Panc1 (cell line): ENCODE results near the gene ZNF692. TPM values are rescaled to one million over a fixed set of nuclear protein-coding genes. Genes with fewer than 3 reads are reported as not detected.

Experiments used
- ATAC-seq: fragments of 200-7000 bp; cut with Tn5 transposase; 2 replicates; pipeline ENCODE4 v1.9.1; 2020; ENCODE audit warnings: mild to moderate bottlenecking, moderate library complexity
- BruUV-seq: library from RNA; stranded (reverse); fragments of 400-500 nt; replicated peaks from 2 replicates; lab custom pipeline; 2021; lab: Mats Ljungman, UMichigan
- CTCF ChIA-PET: fragments of 300-600 bp; sonication (Branson Sonifier 250); formaldehyde crosslinking; loops from one replicate; lab custom pipeline; 2022; ENCODE audit warnings: antibody characterized with exemption; lab: Charles Lee
- POLR2A ChIA-PET: fragments of 300-600 bp; sonication (Branson Sonifier 250); formaldehyde crosslinking; loops from one replicate; lab custom pipeline; 2022; ENCODE audit warnings: antibody characterized with exemption; lab: Charles Lee
- DNase-seq: peaks from one replicate; pipeline ENCODE4 v3.0.0-alpha.2; 2010; ENCODE audit warnings: low read depth, low spot score
- H3K27ac ChIP-seq: 2 replicates; pipeline ENCODE4 v1.5.1; 2011; ENCODE audit warnings: mild to moderate bottlenecking, low read length, inconsistent platforms
- H3K27me3 ChIP-seq: fragments of 200-500 bp; sonication (Bioruptor generic); 2 replicates; pipeline ENCODE4 v1.6.0; 2014; ENCODE audit warnings: low read length, inconsistent platforms; ENCODE audit not compliant: control insufficient read depth, insufficient read depth
- H3K36me3 ChIP-seq: fragments of 200-500 bp; sonication (Bioruptor generic); 2 replicates; pipeline ENCODE4 v1.5.1; 2014; ENCODE audit warnings: inconsistent platforms, mild to moderate bottlenecking, low read length, moderate library complexity; ENCODE audit not compliant: control insufficient read depth, insufficient read depth
- H3K4me1 ChIP-seq: 2 replicates; pipeline ENCODE4 v1.5.1; 2011; ENCODE audit warnings: inconsistent platforms, mild to moderate bottlenecking, low read length, moderate library complexity; ENCODE audit not compliant: control insufficient read depth, insufficient read depth
- H3K4me3 ChIP-seq, 2 experiments: 2 replicates each; pipeline ENCODE4 v1.5.1; 2011 to 2012; ENCODE audit warnings: low read depth in 2 of 2, low read length in 2 of 2, mild to moderate bottlenecking in 2 of 2, inconsistent platforms in 1 of 2, moderate library complexity in 1 of 2
- H3K9me3 ChIP-seq: fragments of 200-500 bp; sonication (Bioruptor generic); 2 replicates; pipeline ENCODE4 v1.5.1; 2014; ENCODE audit warnings: low read depth, mild to moderate bottlenecking, inconsistent platforms, low read length, moderate library complexity; ENCODE audit not compliant: control insufficient read depth, insufficient read depth
- POLR2AphosphoS5 ChIP-seq: IDR thresholded peaks from 2 replicates; pipeline ENCODE4 v1.6.1; 2012; ENCODE audit warnings: mild to moderate bottlenecking, low read depth, low read length, moderate library complexity
- SIN3A ChIP-seq: IDR thresholded peaks from 2 replicates; pipeline ENCODE4 v1.6.1; 2012; ENCODE audit warnings: low read depth, mild to moderate bottlenecking, low read length, moderate library complexity, borderline replicate concordance; ENCODE audit not compliant: insufficient read depth
- TCF7L2 ChIP-seq: IDR thresholded peaks from 2 replicates; pipeline ENCODE4 v1.6.1; 2011; ENCODE audit warnings: mild to moderate bottlenecking, low read depth, low read length, inconsistent platforms
- in situ Hi-C: cut with HindIII; loops from 2 replicates; pipeline ENCODE4 v1.10.0; 2016; ENCODE audit warnings: low sequenced_read_pairs, low pct_unique_long_range_greater_than_20kb
- intact Hi-C: fragments of 100-400 bp; cut with micrococcal nuclease; formaldehyde crosslinking; loops from one replicate; pipeline ENCODE4 v1.10.0; 2022; ENCODE audit not compliant: unreplicated experiment
- total RNA-seq: library from RNA; stranded (reverse); gene quantifications from one replicate; pipeline ENCODE4 v1.2.1, GENCODE V29; 2021; ENCODE audit not compliant: unreplicated experiment
- TF ChIP-seq, protein P1 (sequence below): fragments of 450-650 bp; IDR thresholded peaks from 2 replicates; pipeline ENCODE4 v1.5.1; 2017; ENCODE audit warnings: mild to moderate bottlenecking
- TF ChIP-seq, protein P2 (sequence below), 2 experiments: IDR thresholded peaks; 2 replicates each; pipeline ENCODE4 v1.6.1; 2011 to 2012; ENCODE audit warnings: low read depth in 2 of 2, control low read depth in 1 of 2, low read length in 1 of 2, mild to moderate bottlenecking in 1 of 2, moderate library complexity in 1 of 2; ENCODE audit not compliant: insufficient read depth in 1 of 2

Gene ZNF692
- total RNA-seq, 1 experiment from 2014 or later = 62.3 TPM

DNA sequence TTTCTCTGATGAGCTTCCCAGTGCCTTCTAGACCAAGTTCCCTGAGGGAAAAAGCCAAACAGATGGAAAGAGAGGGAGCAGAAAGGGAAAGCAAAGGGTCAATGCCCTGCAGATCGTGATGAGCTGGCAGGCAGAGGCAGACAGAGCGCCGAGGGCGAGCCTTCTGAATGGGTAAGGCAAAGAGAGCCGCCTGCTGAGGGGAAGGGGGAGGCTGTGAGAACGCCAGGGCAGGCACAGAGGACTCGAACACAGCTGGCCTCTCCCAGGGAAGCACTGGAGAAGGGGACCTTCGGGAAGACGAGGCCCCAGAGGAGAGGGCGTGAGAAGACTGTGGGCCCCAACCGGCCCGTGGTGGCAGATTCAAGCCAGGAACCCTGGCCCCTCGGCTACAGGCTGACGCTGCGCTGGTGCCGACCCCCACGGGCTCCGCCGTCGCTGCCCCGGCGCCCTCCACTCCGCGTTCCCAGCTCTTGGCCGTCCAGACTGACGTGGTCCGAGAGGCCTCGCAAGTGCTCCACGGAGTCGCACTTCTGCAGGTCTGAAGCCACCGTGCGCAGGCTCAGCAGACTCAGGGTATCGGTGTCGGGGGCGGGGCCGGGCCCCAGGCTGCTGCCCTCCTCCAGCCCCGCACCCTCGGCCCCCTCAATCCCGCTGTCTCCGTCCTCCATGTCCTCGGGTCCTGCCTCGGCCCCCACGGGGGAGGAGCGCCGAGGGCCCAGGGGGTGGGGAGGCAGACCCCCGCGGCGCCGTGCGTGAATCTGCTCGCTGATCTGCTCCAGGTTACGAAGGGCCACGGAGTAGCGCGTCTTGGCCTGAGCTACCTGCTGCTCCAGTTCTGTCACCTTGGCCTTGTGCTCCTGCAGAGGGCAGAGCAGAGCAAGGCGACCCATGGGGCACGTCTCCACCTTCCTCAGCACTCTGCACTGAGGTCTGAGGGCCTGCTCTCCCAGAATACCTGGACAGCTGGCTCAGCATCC lies 47.1 kb downstream of the ZNF692 start:
- ATAC-seq (peak; percentile 45; the same call in 1 of the 2 replicates), DNase-seq (no peak)
- Histone ChIP-seq H3K9me3 (no peaks in the 10 kb centered on the region), H3K27me3 (no peaks in the 10 kb centered on the region), H3K27ac (no peak overlapping the region), H3K4me1 (no peaks in the 10 kb centered on the region), H3K4me3 (no peak overlapping the region), H3K36me3 (0 out of 2 replicates have a peak, but pooled peaks cover 3% of the 10 kb centered on the region)
- TF ChIP-seq, protein P1, sequence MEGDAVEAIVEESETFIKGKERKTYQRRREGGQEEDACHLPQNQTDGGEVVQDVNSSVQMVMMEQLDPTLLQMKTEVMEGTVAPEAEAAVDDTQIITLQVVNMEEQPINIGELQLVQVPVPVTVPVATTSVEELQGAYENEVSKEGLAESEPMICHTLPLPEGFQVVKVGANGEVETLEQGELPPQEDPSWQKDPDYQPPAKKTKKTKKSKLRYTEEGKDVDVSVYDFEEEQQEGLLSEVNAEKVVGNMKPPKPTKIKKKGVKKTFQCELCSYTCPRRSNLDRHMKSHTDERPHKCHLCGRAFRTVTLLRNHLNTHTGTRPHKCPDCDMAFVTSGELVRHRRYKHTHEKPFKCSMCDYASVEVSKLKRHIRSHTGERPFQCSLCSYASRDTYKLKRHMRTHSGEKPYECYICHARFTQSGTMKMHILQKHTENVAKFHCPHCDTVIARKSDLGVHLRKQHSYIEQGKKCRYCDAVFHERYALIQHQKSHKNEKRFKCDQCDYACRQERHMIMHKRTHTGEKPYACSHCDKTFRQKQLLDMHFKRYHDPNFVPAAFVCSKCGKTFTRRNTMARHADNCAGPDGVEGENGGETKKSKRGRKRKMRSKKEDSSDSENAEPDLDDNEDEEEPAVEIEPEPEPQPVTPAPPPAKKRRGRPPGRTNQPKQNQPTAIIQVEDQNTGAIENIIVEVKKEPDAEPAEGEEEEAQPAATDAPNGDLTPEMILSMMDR = no peak; the same call in 1 of the 2 replicates
- TF ChIP-seq TCF7L2 (no peak), POLR2AphosphoS5 (no peak), SIN3A (no peak)
- TF ChIP-seq, protein P2, sequence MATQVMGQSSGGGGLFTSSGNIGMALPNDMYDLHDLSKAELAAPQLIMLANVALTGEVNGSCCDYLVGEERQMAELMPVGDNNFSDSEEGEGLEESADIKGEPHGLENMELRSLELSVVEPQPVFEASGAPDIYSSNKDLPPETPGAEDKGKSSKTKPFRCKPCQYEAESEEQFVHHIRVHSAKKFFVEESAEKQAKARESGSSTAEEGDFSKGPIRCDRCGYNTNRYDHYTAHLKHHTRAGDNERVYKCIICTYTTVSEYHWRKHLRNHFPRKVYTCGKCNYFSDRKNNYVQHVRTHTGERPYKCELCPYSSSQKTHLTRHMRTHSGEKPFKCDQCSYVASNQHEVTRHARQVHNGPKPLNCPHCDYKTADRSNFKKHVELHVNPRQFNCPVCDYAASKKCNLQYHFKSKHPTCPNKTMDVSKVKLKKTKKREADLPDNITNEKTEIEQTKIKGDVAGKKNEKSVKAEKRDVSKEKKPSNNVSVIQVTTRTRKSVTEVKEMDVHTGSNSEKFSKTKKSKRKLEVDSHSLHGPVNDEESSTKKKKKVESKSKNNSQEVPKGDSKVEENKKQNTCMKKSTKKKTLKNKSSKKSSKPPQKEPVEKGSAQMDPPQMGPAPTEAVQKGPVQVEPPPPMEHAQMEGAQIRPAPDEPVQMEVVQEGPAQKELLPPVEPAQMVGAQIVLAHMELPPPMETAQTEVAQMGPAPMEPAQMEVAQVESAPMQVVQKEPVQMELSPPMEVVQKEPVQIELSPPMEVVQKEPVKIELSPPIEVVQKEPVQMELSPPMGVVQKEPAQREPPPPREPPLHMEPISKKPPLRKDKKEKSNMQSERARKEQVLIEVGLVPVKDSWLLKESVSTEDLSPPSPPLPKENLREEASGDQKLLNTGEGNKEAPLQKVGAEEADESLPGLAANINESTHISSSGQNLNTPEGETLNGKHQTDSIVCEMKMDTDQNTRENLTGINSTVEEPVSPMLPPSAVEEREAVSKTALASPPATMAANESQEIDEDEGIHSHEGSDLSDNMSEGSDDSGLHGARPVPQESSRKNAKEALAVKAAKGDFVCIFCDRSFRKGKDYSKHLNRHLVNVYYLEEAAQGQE (IDR thresholded peaks at IDR 0.05; ENCODE audit: insufficient read depth in 1 of 2, low read depth in 2 of 2, low read length in 1 of 2) = no peak
- intact Hi-C loops = no loop called here
- POLR2A ChIA-PET = no interaction called here
- in situ Hi-C loops = no loop called here
- CTCF ChIA-PET = no interaction called here
- no TSS peak for BruUV-seq

DNA sequence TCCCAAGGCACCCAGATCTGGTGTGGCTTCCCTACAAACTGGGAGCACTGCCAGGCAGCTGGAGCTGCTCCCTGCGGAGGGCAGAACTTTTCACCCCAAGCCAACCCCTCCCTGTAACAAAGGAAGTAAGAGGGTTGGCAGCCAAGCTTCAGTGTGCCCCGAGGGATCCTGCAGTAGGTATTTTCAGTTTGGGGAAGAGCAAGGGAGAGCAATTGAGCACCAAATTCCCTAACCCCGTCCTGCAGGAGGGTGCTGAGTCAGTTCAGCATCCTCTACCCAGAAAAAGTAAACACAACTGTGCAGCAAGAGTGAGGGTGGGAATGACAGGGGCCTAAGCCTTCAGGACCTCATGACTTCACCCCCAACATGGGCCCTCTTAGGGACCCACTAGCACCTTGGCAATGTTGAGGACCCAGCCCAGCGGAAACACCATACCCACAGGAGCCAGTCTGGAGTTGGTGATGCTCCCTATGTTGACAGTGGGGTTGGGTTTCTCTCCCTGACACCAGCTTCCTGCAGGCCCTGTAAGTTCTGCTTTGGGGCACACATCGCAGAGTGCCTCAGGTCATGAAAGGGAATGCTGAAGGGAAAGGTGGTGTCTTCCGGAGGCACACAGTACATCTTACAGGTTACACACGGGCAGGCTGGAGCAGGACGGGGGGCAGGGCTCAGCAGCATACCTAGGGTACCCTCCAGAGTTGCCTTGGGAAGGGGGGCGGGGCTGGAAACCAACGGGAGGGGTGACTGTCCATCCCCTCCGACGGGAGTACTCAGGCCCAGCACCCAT lies 48.0 kb downstream of the ZNF692 start:
- no peak for ATAC-seq
- POLR2A ChIA-PET = no interaction called here

More for the DNA sequence above, 48.0 kb downstream of the ZNF692 start:
- in situ Hi-C loops (no loop called here), intact Hi-C loops (no loop called here)
- no peak overlapping the region for H3K4me3 ChIP-seq
- 0 out of 2 replicates have a peak, but pooled peaks cover 3% of the 10 kb centered on the region for H3K36me3 ChIP-seq
- TSS peak; percentile 47 for BruUV-seq
- TF ChIP-seq, protein P2 (IDR thresholded peaks at IDR 0.05; ENCODE audit: insufficient read depth in 1 of 2, low read depth in 2 of 2, low read length in 1 of 2) = no peak
- no peak overlapping the region for H3K27ac ChIP-seq
- no peaks in the 10 kb centered on the region for H3K9me3 ChIP-seq
- H3K27me3 ChIP-seq = no peaks in the 10 kb centered on the region
- DNase-seq = no peak
- H3K4me1 ChIP-seq = no peaks in the 10 kb centered on the region
- CTCF ChIA-PET = no interaction called here
